Astrocyte (in vitro differentiated cells and primary cell): ENCODE measurements around the gene C1orf122.

Experiments used
- EZH2 ChIP-seq: IDR thresholded peaks from 2 replicates; pipeline ENCODE4 v1.6.1; 2012; ENCODE audit warnings: mild to moderate bottlenecking, low read length, inconsistent platforms; ENCODE audit not compliant: insufficient read depth
- TF ChIP-seq, protein P1 (sequence below): IDR thresholded peaks from 2 replicates; pipeline ENCODE4 v1.5.1; 2011; ENCODE audit warnings: low read depth, mild to moderate bottlenecking, inconsistent platforms, low read length, moderate library complexity; ENCODE audit not compliant: insufficient read depth

DNA sequence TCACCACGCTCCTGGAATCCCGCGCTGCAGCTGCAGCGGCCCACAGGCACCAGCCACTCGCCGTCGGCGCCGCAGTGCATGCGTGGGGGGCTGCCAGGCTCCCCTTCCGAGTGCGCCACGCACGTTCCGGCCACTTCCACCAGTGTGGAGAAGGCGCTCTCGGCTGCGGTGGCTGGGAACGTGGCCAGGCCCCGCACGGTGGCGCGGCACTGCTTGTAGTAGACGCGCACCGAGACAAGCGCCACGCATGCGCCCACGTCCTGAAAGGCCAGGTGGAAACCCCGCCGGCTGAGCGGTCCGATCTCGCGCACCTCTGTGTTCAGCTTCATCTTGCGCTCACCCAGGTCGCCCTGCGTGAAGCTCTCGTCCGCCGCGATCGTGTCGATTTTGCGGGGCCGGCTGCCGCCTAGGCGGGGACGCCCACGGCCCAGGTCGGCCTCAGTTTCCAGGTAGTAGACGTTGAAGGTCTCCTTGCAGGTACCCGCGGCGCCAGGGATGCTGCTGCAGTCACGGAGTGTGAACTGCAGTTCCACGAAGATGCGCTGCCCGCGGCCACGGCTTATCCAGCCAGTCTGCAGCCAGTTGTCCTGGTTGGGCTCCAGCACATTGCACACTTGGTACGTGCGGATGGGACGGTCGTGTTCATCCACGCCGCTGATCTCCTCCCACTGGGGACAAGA lies 46.0 kb upstream of the C1orf122 start:
- TF ChIP-seq, protein P1, sequence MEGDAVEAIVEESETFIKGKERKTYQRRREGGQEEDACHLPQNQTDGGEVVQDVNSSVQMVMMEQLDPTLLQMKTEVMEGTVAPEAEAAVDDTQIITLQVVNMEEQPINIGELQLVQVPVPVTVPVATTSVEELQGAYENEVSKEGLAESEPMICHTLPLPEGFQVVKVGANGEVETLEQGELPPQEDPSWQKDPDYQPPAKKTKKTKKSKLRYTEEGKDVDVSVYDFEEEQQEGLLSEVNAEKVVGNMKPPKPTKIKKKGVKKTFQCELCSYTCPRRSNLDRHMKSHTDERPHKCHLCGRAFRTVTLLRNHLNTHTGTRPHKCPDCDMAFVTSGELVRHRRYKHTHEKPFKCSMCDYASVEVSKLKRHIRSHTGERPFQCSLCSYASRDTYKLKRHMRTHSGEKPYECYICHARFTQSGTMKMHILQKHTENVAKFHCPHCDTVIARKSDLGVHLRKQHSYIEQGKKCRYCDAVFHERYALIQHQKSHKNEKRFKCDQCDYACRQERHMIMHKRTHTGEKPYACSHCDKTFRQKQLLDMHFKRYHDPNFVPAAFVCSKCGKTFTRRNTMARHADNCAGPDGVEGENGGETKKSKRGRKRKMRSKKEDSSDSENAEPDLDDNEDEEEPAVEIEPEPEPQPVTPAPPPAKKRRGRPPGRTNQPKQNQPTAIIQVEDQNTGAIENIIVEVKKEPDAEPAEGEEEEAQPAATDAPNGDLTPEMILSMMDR: no peak
- TF ChIP-seq EZH2: no peak
